Regular cardiac myocyte (primary cell): ENCODE results near the gene KRT74. TPM values are rescaled to one million over a fixed set of nuclear protein-coding genes. Genes with fewer than 3 reads are reported as not detected.

Experiments used
- total RNA-seq: library from RNA; depleted of rRNA; stranded (reverse); fragments of >200 nt; gene quantifications from 2 replicates; pipeline ENCODE4 v1.2.3, GENCODE V29; 2014

The KRT74 gene
- total RNA-seq: not detected in 2 replicates

GRCh38 chr12:52573743-52574142 lies at the start of gene KRT74:
Gene KRT74 (minus strand): TSS chr12:52573843. CDS start chr12:52573777, 66 bp downstream.

GRCh38 chr12:52618216-52618615 lies 44.6 kb upstream of the KRT74 start, which contains the start of gene KRT73:
Gene KRT73 (minus strand): TSS chr12:52618559. CDS start chr12:52618524, 35 bp downstream.

GRCh38 chr12:52600941-52601481 lies 27.4 kb upstream of the KRT74 start, which contains the start of gene KRT72:
Gene KRT72 (minus strand): TSS chr12:52601463. CDS start chr12:52601452, 11 bp downstream.

GRCh38 chr12:52552681-52553195 lies 20.9 kb downstream of the KRT74 start, which contains the start of gene KRT71:
Gene KRT71 (minus strand): TSS chr12:52553145. CDS start chr12:52553077, 68 bp downstream.

GRCh38 chr12:52519826-52520662 lies 53.6 kb downstream of the KRT74 start, which contains the start of gene KRT5:
Gene KRT5 (minus strand): TSS chr12:52520394. CDS start chr12:52520296, 98 bp downstream.

Other genes with a start within 250 kb of the KRT74 start
- not detected in 2 replicates for gene KRT85, start 206.4 kb downstream of the KRT74 start, total RNA-seq
- gene KRT84, start 188.2 kb downstream of the KRT74 start, total RNA-seq: not detected in 2 replicates
- gene KRT82, start 167.5 kb downstream of the KRT74 start, total RNA-seq: not detected in 2 replicates
- not detected in 2 replicates for gene KRT75, start 139.5 kb downstream of the KRT74 start, total RNA-seq
- gene KRT6B, start 121.7 kb downstream of the KRT74 start, total RNA-seq: not detected in 2 replicates
- gene KRT6C, start 100.0 kb downstream of the KRT74 start, total RNA-seq: not detected in 2 replicates
- 0.96 and 1.4 TPM in 2 replicates for gene KRT6A, start 80.6 kb downstream of the KRT74 start, total RNA-seq
- 1.4 and 2.3 TPM in 2 replicates for gene KRT5, start 53.4 kb downstream of the KRT74 start, total RNA-seq
- not detected in 2 replicates for gene KRT71, start 20.7 kb downstream of the KRT74 start, total RNA-seq
- gene KRT72, start 27.6 kb upstream of the KRT74 start, total RNA-seq: not detected in 2 replicates
- gene KRT73, start 44.7 kb upstream of the KRT74 start, total RNA-seq: not detected in 2 replicates
- not detected in 2 replicates for gene KRT2, start 78.4 kb upstream of the KRT74 start, total RNA-seq
- not detected in 2 replicates for gene KRT1, start 106.6 kb upstream of the KRT74 start, total RNA-seq
- not detected in 2 replicates for gene KRT77, start 129.7 kb upstream of the KRT74 start, total RNA-seq
- gene KRT76, start 203.5 kb upstream of the KRT74 start, total RNA-seq: not detected in 2 replicates
- not detected in 2 replicates for gene KRT3, start 222.3 kb upstream of the KRT74 start, total RNA-seq
- gene KRT4, start 240.3 kb upstream of the KRT74 start, total RNA-seq: not detected in 2 replicates